ENCODE measurements around the gene MYADM. TPM values are rescaled to one million over a fixed set of nuclear protein-coding genes. Genes with fewer than 3 reads are reported as not detected.

Gene MYADM
- total and polyA plus RNA-seq, 4 donors = 48.5 to 245 (median 79.1) TPM

- DNase-seq (no peak), ATAC-seq (ENCODE audit: insufficient read depth, low FRiP score) (no peak)
- 6 to 9% methylated on average over 16 of the region's 16 CpGs for WGBS, 2 donors
- no peak overlapping the region for H3K27ac ChIP-seq (ENCODE audit: low read depth in 1 of 2, low read length in 1 of 2)
- peaks cover 0 to 3% (median 0%) of the 10 kb centered on the region in 5 donors for H3K4me1 ChIP-seq (ENCODE audit: control insufficient read depth in 5 of 5, insufficient read depth in 5 of 5, low read length in 5 of 5)
- H3K27me3 ChIP-seq (ENCODE audit: control insufficient read depth in 3 of 3, insufficient read depth in 3 of 3, low read length in 2 of 3) = peaks cover 3 to 23% (median 7%) of the 10 kb centered on the region in 3 donors
- H3K9me3 ChIP-seq (ENCODE audit: control insufficient read depth in 4 of 4, insufficient read depth in 3 of 4, low read length in 3 of 4) = peaks cover 0 to 5% (median 0%) of the 10 kb centered on the region in 4 donors
- TF ChIP-seq CTCF (IDR thresholded peaks at IDR 0.05; ENCODE audit: control extremely low read depth, extremely low read depth) = no peak
- no peak overlapping the region for H3K4me3 ChIP-seq
- H3K9ac ChIP-seq (ENCODE audit: insufficient read depth in 1 of 2, low read length in 2 of 2) = no peak overlapping the region
- no peaks in the 10 kb centered on the region for H3K36me3 ChIP-seq (ENCODE audit: control insufficient read depth in 4 of 4, insufficient read depth in 4 of 4, low read length in 4 of 4)
These were observed 30.5 kb downstream of the MYADM start for GRCh38 chr19:53898166-53898565.

- H3K27ac ChIP-seq (ENCODE audit: low read depth in 1 of 2, low read length in 1 of 2) = no peak overlapping the region
- WGBS, 2 donors = 5% methylated on average over 35 to 42 of the region's 42 CpGs
- H3K36me3 ChIP-seq (ENCODE audit: control insufficient read depth in 4 of 4, insufficient read depth in 4 of 4, low read length in 4 of 4) = no peaks in the 10 kb centered on the region
- ATAC-seq (ENCODE audit: insufficient read depth, low FRiP score) (no peak), DNase-seq (no peak)
- H3K9ac ChIP-seq (ENCODE audit: insufficient read depth in 1 of 2, low read length in 2 of 2) = no peak overlapping the region
- peaks cover 0 to 5% (median 0%) of the 10 kb centered on the region in 4 donors for H3K9me3 ChIP-seq (ENCODE audit: control insufficient read depth in 4 of 4, insufficient read depth in 3 of 4, low read length in 3 of 4)
- peaks cover 3 to 23% (median 7%) of the 10 kb centered on the region in 3 donors for H3K27me3 ChIP-seq (ENCODE audit: control insufficient read depth in 3 of 3, insufficient read depth in 3 of 3, low read length in 2 of 3)
- H3K4me3 ChIP-seq = no peak overlapping the region
- H3K4me1 ChIP-seq (ENCODE audit: control insufficient read depth in 5 of 5, insufficient read depth in 5 of 5, low read length in 5 of 5) = peaks cover 0 to 3% (median 0%) of the 10 kb centered on the region in 5 donors
- TF ChIP-seq CTCF (IDR thresholded peaks at IDR 0.05; ENCODE audit: control extremely low read depth, extremely low read depth) = no peak
These were observed 31.1 kb downstream of the MYADM start for GRCh38 chr19:53898636-53899341.

GRCh38 chr19:53900191-53900860 is 32.6 kb downstream of the MYADM start:
- no peak for DNase-seq
- Histone ChIP-seq H3K27me3 (ENCODE audit: control insufficient read depth in 3 of 3, insufficient read depth in 3 of 3, low read length in 2 of 3) (peaks cover 0 to 27% (median 7%) of the 10 kb centered on the region in 3 donors), H3K4me1 (ENCODE audit: control insufficient read depth in 5 of 5, insufficient read depth in 5 of 5, low read length in 5 of 5) (peaks cover 0 to 3% (median 0%) of the 10 kb centered on the region in 5 donors), H3K36me3 (ENCODE audit: control insufficient read depth in 4 of 4, insufficient read depth in 4 of 4, low read length in 4 of 4) (no peaks in the 10 kb centered on the region), H3K4me3 (no peak overlapping the region), H3K9ac (ENCODE audit: insufficient read depth in 1 of 2, low read length in 2 of 2) (no peak overlapping the region), H3K27ac (ENCODE audit: low read depth in 1 of 2, low read length in 1 of 2) (no peak overlapping the region), H3K9me3 (ENCODE audit: control insufficient read depth in 4 of 4, insufficient read depth in 3 of 4, low read length in 3 of 4) (peaks cover 0 to 5% (median 0%) of the 10 kb centered on the region in 4 donors)
- no peak for TF ChIP-seq CTCF (IDR thresholded peaks at IDR 0.05; ENCODE audit: control extremely low read depth, extremely low read depth)
- 91 to 93% methylated on average over 27 of the region's 27 CpGs for WGBS, 2 donors
- ATAC-seq (ENCODE audit: insufficient read depth, low FRiP score) = no peak
